ENCODE data around the gene GRK7.
"Not testable (repeated sequence)": the region's sequence is repeated elsewhere in the genome, so short reads cannot be mapped to it uniquely, and the experiment has no call there.

Gene GRK7

GRCh38 chr3:141795741-141796080 lies 32.5 kb downstream of the GRK7 start:
- 88 to 100% methylated on average over 4 to 5 of the region's 5 CpGs for WGBS, 2 experiments (ENCODE audit: insufficient coverage in 2 of 2)

GRCh38 chr3:141796081-141796888 lies 33.1 kb downstream of the GRK7 start:
- no peak overlapping the region for H3K4me3 ChIP-seq (ENCODE audit: extremely low read depth, insufficient read depth, low read length, poor library complexity, severe bottlenecking)

More at GRCh38 chr3:141795741-141796080, 32.5 kb downstream of the GRK7 start:
- no peak overlapping the region for H3K4me3 ChIP-seq (ENCODE audit: extremely low read depth, insufficient read depth, low read length, poor library complexity, severe bottlenecking)
- no peaks in the 10 kb centered on the region for H3K9me3 ChIP-seq (ENCODE audit: control insufficient read depth, low read length)
- H3K36me3 ChIP-seq (ENCODE audit: control insufficient read depth, insufficient read depth, low read length) = no peaks in the 10 kb centered on the region
- H3K27ac ChIP-seq (ENCODE audit: low read depth, low read length, severe bottlenecking) = no peak overlapping the region
- H3K4me1 ChIP-seq (ENCODE audit: control insufficient read depth, insufficient read depth, low read length, poor library complexity, severe bottlenecking) = peaks cover 15% of the 10 kb centered on the region

GRCh38 chr3:141796889-141797781 lies 33.9 kb downstream of the GRK7 start:
- peak overlapping the region; percentile 26 for H3K4me3 ChIP-seq (ENCODE audit: extremely low read depth, insufficient read depth, low read length, poor library complexity, severe bottlenecking)
- no peaks in the 10 kb centered on the region for H3K9me3 ChIP-seq (ENCODE audit: control insufficient read depth, low read length)
- WGBS, 2 experiments (ENCODE audit: insufficient coverage in 2 of 2) = 22 to 32% methylated on average over 26 to 41 of the region's 49 CpGs

More at GRCh38 chr3:141796081-141796888, 33.1 kb downstream of the GRK7 start:
- WGBS, 2 experiments (ENCODE audit: insufficient coverage in 2 of 2) = 93 to 95% methylated on average over 10 to 11 of the region's 11 CpGs
- H3K36me3 ChIP-seq (ENCODE audit: control insufficient read depth, insufficient read depth, low read length) = no peaks in the 10 kb centered on the region
- H3K27ac ChIP-seq (ENCODE audit: low read depth, low read length, severe bottlenecking) = peak overlapping the region; percentile 97
- H3K9me3 ChIP-seq (ENCODE audit: control insufficient read depth, low read length) = no peaks in the 10 kb centered on the region
- peaks cover 15% of the 10 kb centered on the region for H3K4me1 ChIP-seq (ENCODE audit: control insufficient read depth, insufficient read depth, low read length, poor library complexity, severe bottlenecking)

GRCh38 chr3:141797819-141798447 lies 34.7 kb downstream of the GRK7 start:
- Histone ChIP-seq H3K4me3 (ENCODE audit: extremely low read depth, insufficient read depth, low read length, poor library complexity, severe bottlenecking) (peak overlapping the region; percentile 26), H3K4me1 (ENCODE audit: control insufficient read depth, insufficient read depth, low read length, poor library complexity, severe bottlenecking) (peaks cover 15% of the 10 kb centered on the region), H3K9me3 (ENCODE audit: control insufficient read depth, low read length) (no peaks in the 10 kb centered on the region), H3K27ac (ENCODE audit: low read depth, low read length, severe bottlenecking) (peak overlapping the region; percentile 97), H3K36me3 (ENCODE audit: control insufficient read depth, insufficient read depth, low read length) (no peaks in the 10 kb centered on the region)
- 69 to 86% methylated on average over 4 to 5 of the region's 10 CpGs for WGBS, 2 experiments (ENCODE audit: insufficient coverage in 2 of 2)

More at GRCh38 chr3:141796889-141797781, 33.9 kb downstream of the GRK7 start:
- H3K27ac ChIP-seq (ENCODE audit: low read depth, low read length, severe bottlenecking) = peak overlapping the region; percentile 97
- H3K4me1 ChIP-seq (ENCODE audit: control insufficient read depth, insufficient read depth, low read length, poor library complexity, severe bottlenecking) = peaks cover 15% of the 10 kb centered on the region
- H3K36me3 ChIP-seq (ENCODE audit: control insufficient read depth, insufficient read depth, low read length) = no peaks in the 10 kb centered on the region

GRCh38 chr3:141798448-141798845 lies 35.2 kb downstream of the GRK7 start:
- 92 to 94% methylated on average over 8 to 9 of the region's 11 CpGs for WGBS, 2 experiments (ENCODE audit: insufficient coverage in 2 of 2)
- peak overlapping the region; percentile 97 for H3K27ac ChIP-seq (ENCODE audit: low read depth, low read length, severe bottlenecking)
- H3K36me3 ChIP-seq (ENCODE audit: control insufficient read depth, insufficient read depth, low read length) = no peaks in the 10 kb centered on the region
- no peak overlapping the region for H3K4me3 ChIP-seq (ENCODE audit: extremely low read depth, insufficient read depth, low read length, poor library complexity, severe bottlenecking)
- peaks cover 15% of the 10 kb centered on the region for H3K4me1 ChIP-seq (ENCODE audit: control insufficient read depth, insufficient read depth, low read length, poor library complexity, severe bottlenecking)
- no peaks in the 10 kb centered on the region for H3K9me3 ChIP-seq (ENCODE audit: control insufficient read depth, low read length)

- H3K9me3 ChIP-seq (ENCODE audit: control insufficient read depth, low read length) = no peaks in the 10 kb centered on the region
- H3K36me3 ChIP-seq (ENCODE audit: control insufficient read depth, insufficient read depth, low read length) = no peaks in the 10 kb centered on the region
- no peak overlapping the region for H3K4me3 ChIP-seq (ENCODE audit: extremely low read depth, insufficient read depth, low read length, poor library complexity, severe bottlenecking)
- WGBS, 2 experiments (ENCODE audit: insufficient coverage in 2 of 2) = 94 to 100% methylated on average over 5 of the region's 6 CpGs
- H3K27ac ChIP-seq (ENCODE audit: low read depth, low read length, severe bottlenecking) = no peak overlapping the region
- H3K4me1 ChIP-seq (ENCODE audit: control insufficient read depth, insufficient read depth, low read length, poor library complexity, severe bottlenecking) = peaks cover 9% of the 10 kb centered on the region
These were observed 39.3 kb downstream of the GRK7 start for GRCh38 chr3:141802316-141803077.

GRCh38 chr3:141803538-141803937 lies 40.3 kb downstream of the GRK7 start:
- WGBS, 2 experiments (ENCODE audit: insufficient coverage in 2 of 2) = 86 to 90% methylated on average over 6 of the region's 6 CpGs
- H3K36me3 ChIP-seq (ENCODE audit: control insufficient read depth, insufficient read depth, low read length); H3K4me3 ChIP-seq (ENCODE audit: extremely low read depth, insufficient read depth, low read length, poor library complexity, severe bottlenecking): not testable (repeated sequence)

GRCh38 chr3:141804447-141804777 lies 41.2 kb downstream of the GRK7 start:
- H3K36me3 ChIP-seq (ENCODE audit: control insufficient read depth, insufficient read depth, low read length) = no peaks in the 10 kb centered on the region
- H3K4me3 ChIP-seq (ENCODE audit: extremely low read depth, insufficient read depth, low read length, poor library complexity, severe bottlenecking) = no peak overlapping the region
- H3K27ac ChIP-seq (ENCODE audit: low read depth, low read length, severe bottlenecking) = no peak overlapping the region
- H3K9me3 ChIP-seq (ENCODE audit: control insufficient read depth, low read length) = no peaks in the 10 kb centered on the region
- WGBS, 2 experiments (ENCODE audit: insufficient coverage in 2 of 2) = 96 to 98% methylated on average over 2 of the region's 2 CpGs
- H3K4me1 ChIP-seq (ENCODE audit: control insufficient read depth, insufficient read depth, low read length, poor library complexity, severe bottlenecking) = peaks cover 4% of the 10 kb centered on the region

More at GRCh38 chr3:141803538-141803937, 40.3 kb downstream of the GRK7 start:
- not testable (repeated sequence) for H3K27ac ChIP-seq (ENCODE audit: low read depth, low read length, severe bottlenecking); H3K4me1 ChIP-seq (ENCODE audit: control insufficient read depth, insufficient read depth, low read length, poor library complexity, severe bottlenecking); H3K9me3 ChIP-seq (ENCODE audit: control insufficient read depth, low read length)

GRCh38 chr3:141804778-141805639 lies 41.8 kb downstream of the GRK7 start:
- Histone ChIP-seq H3K4me1 (ENCODE audit: control insufficient read depth, insufficient read depth, low read length, poor library complexity, severe bottlenecking) (peaks cover 4% of the 10 kb centered on the region), H3K27ac (ENCODE audit: low read depth, low read length, severe bottlenecking) (no peak overlapping the region)

More at GRCh38 chr3:141804778-141805639, 41.8 kb downstream of the GRK7 start:
- H3K9me3 ChIP-seq (ENCODE audit: control insufficient read depth, low read length) = no peaks in the 10 kb centered on the region
- H3K4me3 ChIP-seq (ENCODE audit: extremely low read depth, insufficient read depth, low read length, poor library complexity, severe bottlenecking) = no peak overlapping the region
- H3K36me3 ChIP-seq (ENCODE audit: control insufficient read depth, insufficient read depth, low read length) = no peaks in the 10 kb centered on the region
- WGBS, 2 experiments (ENCODE audit: insufficient coverage in 2 of 2) = 93% methylated on average over 18 of the region's 18 CpGs

All from mesodermal cell (in vitro differentiated cells).